NCI-H345 treated with DMSO at 0.1 percent for 48 hours (cell line): ENCODE measurements around the gene PIK3CG.

Source experiments
- DNase-seq: peaks from one replicate; lab custom pipeline; 2025; ENCODE audit not compliant: unreplicated experiment; lab: John Stamatoyannopoulos, UW

The PIK3CG gene

GRCh38 chr7:106858618-106859532 is 6.2 kb upstream of the PIK3CG start:
- no peak for DNase-seq

DNA sequence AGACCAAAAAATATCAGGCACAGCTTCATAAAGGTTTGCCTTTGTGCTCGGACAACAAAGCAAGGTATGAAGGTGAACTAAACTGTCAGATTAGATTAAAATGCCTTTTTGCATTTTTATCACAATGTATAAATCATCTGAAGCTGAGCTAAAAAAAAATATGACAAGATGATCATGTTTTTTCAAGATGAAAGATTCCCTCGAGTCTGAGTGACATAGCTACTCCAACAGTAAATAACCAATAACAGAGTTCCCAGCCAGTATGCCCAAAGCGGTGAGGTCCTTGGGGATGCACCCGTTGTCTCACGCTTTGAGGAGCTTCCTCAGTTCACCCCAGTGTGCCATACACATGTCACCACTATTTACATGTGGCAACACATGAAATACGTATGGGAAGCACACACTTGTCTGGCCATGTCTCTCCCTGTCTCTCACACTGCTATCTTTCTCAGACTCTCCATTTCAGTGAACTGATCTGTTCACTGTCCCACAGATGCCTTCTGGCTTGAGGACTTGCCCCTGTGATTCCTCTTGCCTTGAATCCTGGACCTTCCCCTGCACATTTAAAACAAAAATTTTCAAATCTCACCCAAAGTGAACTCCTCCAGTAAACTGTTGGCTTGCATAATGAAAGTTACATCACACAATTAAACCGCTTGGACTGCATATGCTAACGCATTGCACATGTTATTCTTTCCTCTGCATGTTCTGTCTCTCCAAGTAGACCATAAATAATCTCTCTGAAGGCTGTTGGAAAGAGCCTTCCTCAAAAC is 2.6 kb upstream of the PIK3CG start:
- DNase-seq: no peak

DNA sequence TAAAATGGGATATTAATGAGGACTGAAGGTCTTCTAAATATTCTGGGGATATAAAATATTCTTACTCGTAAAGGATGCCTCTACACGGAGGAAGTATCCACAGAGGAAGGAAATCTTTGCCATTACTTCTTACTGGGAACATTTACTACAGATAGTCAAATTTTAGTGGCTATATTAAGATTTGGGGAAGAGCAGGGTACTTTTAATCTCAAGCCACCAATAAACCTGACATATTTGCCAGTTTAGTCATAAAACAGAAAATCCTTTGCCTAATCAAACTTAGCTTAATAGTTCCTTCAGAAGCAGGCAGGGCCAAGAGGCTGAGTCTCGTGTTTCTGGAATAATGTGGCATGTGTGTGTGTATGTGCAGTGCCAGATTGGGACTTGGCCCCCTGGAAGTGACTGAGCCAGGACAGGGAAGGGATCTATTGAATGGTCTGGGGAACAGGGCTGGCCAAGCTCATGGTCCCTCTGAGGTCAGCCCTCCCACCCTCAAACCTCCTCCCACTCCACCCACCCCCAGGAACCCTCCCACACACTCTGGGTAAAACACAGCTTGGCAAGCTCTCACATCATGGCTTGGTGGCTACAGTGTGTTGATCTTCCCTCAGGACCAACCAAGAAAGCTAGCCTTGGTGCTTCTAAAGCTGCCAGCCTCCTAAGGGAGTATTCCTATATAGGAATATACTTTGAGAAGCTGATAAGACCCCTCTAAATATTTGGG is 1.6 kb upstream of the PIK3CG start:
- DNase-seq: no peak

- no peak for DNase-seq
Observed at GRCh38 chr7:106864298-106865081, 592 bp upstream of the PIK3CG start.

DNA sequence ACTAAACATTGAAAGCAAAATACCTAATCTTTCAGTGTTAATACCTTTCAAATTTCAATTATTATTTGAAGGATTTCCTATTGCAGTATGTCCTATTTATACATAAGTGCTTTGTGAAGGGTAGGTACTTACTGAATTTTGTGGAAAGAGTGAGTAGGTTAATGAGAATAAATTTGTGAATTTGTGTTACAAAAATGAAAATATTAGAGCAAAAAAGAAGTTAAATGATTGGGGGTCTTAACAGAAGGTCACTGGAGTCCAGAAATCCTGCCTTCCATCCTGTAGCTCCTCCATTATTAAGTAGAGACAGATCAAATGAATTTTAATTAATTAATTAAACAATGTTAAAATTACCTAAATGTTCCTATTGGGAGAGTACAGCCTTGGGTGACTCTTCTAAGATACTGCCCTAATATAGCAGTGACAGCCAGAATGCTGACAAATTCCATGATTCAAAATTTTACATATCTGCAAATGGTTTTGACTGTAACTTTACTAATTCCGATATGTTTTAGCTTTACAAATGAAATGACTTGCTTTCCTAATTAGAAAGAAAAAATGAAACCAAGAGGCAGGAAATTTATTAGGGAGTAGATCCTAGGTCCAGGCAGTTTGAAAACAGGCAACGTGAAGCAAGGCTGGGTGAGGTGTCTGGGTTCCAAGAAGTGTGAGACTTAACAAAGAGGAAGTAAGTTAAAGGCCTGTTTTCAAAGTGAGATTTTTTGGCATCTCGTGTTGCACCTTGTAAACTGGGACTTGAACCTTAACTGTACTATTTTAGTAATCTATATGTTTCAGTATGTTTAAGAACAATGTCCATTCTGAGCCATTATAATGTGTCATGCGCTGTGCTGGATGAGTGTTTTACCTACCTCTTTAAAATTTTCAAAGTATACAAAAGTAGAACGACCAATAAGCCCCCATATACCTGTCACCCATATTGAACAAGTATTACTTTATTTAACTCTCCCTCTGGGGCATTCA is 1.5 kb downstream of the PIK3CG start:
- DNase-seq: no peak

DNA sequence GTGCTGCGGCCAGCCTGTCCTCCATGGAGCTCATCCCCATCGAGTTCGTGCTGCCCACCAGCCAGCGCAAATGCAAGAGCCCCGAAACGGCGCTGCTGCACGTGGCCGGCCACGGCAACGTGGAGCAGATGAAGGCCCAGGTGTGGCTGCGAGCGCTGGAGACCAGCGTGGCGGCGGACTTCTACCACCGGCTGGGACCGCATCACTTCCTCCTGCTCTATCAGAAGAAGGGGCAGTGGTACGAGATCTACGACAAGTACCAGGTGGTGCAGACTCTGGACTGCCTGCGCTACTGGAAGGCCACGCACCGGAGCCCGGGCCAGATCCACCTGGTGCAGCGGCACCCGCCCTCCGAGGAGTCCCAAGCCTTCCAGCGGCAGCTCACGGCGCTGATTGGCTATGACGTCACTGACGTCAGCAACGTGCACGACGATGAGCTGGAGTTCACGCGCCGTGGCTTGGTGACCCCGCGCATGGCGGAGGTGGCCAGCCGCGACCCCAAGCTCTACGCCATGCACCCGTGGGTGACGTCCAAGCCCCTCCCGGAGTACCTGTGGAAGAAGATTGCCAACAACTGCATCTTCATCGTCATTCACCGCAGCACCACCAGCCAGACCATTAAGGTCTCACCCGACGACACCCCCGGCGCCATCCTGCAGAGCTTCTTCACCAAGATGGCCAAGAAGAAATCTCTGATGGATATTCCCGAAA is 2.7 kb downstream of the PIK3CG start:
- no peak for DNase-seq

DNA sequence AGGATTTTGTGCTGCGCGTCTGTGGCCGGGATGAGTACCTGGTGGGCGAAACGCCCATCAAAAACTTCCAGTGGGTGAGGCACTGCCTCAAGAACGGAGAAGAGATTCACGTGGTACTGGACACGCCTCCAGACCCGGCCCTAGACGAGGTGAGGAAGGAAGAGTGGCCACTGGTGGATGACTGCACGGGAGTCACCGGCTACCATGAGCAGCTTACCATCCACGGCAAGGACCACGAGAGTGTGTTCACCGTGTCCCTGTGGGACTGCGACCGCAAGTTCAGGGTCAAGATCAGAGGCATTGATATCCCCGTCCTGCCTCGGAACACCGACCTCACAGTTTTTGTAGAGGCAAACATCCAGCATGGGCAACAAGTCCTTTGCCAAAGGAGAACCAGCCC is 3.3 kb downstream of the PIK3CG start:
- DNase-seq: no peak

- no peak for DNase-seq
Observed at GRCh38 chr7:106869954-106870353, 4.9 kb downstream of the PIK3CG start.

DNA sequence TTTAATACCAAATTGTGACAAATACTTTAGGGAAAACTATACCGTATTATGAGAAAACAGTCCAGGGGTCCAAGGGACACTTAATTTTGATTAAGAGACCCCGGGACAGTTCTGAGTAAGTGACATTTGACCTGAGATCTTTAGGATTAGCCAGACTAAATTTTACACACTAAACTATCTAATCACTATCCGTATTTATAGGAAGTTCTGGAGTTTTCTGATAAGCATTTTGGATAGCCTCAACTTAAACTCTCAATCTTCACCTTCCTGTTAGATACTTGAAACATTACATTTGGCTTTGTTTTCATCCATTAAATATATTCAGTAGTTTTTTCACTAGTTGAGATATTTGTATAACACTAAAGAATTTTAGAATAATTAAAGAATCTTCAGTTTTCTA is 5.4 kb downstream of the PIK3CG start:
- DNase-seq: no peak

DNA sequence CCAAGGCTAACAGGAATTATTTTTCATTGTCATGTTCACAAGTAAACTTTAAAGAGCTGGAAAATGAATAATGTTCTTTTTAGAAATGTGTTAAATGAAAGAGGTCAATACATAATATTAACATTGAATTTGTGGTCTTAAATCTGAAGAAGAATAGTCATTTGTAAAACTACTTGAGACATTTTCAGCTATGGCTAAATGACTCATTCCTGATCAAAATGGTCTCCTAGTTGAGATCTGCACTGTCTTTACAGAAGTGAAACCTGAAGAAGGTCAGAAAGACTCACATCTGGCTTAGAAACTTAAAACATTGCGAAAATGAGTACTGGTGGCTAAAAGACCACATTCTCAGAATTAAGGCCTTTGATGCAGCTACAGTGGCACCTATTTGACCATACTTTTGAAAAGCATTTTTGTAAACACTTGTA is 5.9 kb downstream of the PIK3CG start:
- DNase-seq: no peak

DNA sequence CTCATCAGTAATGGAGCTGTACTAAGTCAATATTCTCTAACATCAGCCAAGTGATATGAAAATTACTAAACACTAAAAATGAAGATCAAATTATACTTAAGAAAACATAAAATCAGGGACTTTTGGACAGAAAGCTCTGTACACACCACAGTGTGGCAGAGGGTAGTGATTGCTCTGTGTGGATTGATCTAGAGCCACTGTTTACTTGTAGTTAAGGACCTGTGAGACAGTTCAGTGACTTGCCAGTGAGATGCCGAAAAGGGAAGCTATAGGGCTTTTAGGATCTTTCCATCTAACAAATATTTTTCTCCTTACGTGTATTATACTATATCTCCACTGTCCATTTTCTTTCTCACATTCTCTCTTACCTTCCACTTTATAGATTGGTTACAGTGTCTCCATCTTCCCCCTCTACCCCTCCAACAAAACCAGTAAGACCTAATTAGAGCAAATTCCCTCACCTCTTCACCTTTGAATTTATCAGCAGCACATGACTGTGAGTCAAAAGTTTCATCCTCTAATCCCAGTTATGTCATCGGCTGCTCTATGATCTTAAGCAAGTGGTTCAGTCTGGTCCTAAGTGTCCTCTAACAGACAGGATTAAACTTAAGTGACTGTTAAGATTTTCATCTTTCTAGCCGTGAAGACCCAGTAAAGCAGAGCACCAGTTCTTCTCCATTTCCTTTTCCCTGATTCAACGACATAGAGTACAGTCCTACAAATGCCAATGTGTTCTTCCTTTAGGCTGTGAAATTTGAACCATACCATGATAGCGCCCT is 6.9 kb downstream of the PIK3CG start:
- DNase-seq: no peak

DNA sequence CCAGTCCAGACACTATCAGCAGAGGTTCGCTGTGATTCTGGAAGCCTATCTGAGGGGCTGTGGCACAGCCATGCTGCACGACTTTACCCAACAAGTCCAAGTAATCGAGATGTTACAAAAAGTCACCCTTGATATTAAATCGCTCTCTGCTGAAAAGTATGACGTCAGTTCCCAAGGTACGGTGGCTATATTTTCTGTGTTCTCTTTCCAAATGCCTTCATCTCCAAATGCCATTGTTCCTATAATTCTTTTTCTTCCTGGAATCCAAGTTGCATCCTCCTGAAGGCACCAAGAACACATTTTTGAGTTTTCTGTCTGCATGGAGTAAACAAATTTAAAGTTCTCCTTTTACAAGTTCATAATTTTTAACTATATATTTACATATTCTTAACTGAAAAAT is 7.7 kb downstream of the PIK3CG start:
- DNase-seq: no peak

GRCh38 chr7:106874076-106874475 is 9.0 kb downstream of the PIK3CG start:
- no peak for DNase-seq

DNA sequence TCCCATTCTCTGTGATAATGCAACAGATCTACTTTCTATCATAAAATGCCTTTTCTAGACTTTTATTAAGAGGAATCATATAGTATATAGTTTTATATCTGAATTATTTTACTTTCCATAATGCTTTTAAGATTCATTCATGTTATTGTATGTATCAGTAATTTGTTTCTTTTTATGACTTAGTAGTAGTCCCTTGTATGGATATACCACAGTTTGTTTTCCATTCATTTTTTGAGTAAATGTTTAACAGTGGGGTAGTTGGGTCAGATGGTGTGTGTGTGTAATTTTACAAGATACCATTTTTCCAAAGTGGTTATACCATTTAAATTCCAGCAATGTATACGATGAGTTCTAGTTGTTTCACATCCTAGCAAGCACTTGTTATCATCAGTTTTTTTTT is 10.4 kb downstream of the PIK3CG start:
- DNase-seq: no peak

GRCh38 chr7:106878748-106879439 is 13.8 kb downstream of the PIK3CG start:
- DNase-seq: no peak

DNA sequence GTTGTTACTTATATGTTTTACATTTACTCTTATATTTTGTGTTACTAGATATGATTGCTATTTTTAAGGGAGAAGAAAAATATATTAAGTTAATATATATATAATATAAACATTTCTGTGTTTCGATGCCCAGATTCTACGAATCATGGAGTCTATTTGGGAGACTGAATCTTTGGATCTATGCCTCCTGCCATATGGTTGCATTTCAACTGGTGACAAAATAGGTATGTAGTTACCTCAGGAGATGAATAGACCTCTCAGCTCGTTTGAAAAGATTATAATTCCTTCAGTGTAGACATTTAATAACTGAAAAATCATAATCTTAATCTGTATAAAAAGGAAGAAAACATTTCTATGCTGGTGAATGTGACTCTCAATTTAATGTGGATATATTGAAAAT is 16.9 kb downstream of the PIK3CG start:
- no peak for DNase-seq

- DNase-seq: no peak
Observed at GRCh38 chr7:106883456-106884026, 18.5 kb downstream of the PIK3CG start.
